Retinal pigment epithelial cell (primary cell): ENCODE data around the gene MEIKIN.

ENCODE experiments used
- DNase-seq: peaks from one replicate; pipeline ENCODE4 v3.0.0-alpha.2; 2010; ENCODE audit warnings: low read depth
- H3K4me3 ChIP-seq: 2 replicates; pipeline ENCODE4 v1.5.1; 2011; ENCODE audit warnings: mild to moderate bottlenecking, low read length, control low read depth, moderate library complexity
- CTCF ChIP-seq: conservative IDR thresholded peaks from 2 replicates; pipeline ENCODE4 v1.5.1; 2011; ENCODE audit warnings: low read depth, low read length, control low read depth, inconsistent platforms

MEIKIN gene

DNA sequence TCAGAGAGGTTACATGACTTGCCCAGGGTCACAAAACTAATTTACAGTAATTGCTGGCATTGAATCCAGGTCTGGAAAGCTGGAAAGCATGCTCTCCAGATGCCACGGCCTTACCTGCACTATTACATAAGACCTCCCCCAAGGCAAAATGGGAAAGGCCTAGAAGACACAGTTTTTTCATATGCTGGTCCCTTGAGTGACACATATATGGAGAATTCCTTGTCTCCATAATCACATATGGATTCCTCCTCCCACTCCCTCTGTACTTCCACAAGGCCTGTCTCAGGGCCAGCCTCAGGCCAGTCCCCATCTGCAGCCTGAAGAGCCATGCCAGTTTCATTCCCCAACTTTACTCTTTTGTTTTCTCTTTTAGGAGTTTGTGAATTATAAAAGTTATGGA lies 28.6 kb upstream of the MEIKIN start:
- no peak overlapping the region for H3K4me3 ChIP-seq
- no peak for TF ChIP-seq CTCF
- DNase-seq = no peak

GRCh38 chr5:131973089-131973712 lies 27.7 kb upstream of the MEIKIN start:
- no peak overlapping the region for H3K4me3 ChIP-seq
- no peak for TF ChIP-seq CTCF
- no peak for DNase-seq

- TF ChIP-seq CTCF = no peak
- no peak for DNase-seq
- no peak overlapping the region for H3K4me3 ChIP-seq
These were observed 23.0 kb upstream of the MEIKIN start for GRCh38 chr5:131968396-131968954.

DNA sequence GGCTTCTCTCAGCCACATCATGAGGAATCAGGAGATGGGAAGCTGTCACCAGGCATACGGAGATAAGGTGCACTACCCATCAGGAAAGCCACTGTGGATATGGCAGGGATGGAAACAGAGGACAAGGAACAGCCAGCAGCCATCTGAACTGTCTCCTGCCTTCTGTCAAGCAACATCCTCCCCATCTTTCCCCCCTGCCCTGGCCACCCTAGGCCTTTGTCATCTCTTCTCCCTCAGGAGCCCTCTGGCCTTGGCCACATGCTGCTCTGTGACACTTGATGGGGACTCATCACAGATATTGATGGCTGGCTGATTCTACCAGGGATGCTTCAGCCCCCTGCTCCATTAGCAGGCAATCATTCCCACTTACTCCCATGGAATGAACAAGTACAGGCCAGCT lies 21.1 kb upstream of the MEIKIN start:
- DNase-seq = no peak
- TF ChIP-seq CTCF = no peak
- H3K4me3 ChIP-seq = no peak overlapping the region

- no peak overlapping the region for H3K4me3 ChIP-seq
- DNase-seq = no peak
- no peak for TF ChIP-seq CTCF
These were observed 20.5 kb upstream of the MEIKIN start for GRCh38 chr5:131965826-131966415.

GRCh38 chr5:131959906-131960305 lies 14.4 kb upstream of the MEIKIN start:
- no peak for DNase-seq
- no peak for TF ChIP-seq CTCF
- H3K4me3 ChIP-seq = no peak overlapping the region

DNA sequence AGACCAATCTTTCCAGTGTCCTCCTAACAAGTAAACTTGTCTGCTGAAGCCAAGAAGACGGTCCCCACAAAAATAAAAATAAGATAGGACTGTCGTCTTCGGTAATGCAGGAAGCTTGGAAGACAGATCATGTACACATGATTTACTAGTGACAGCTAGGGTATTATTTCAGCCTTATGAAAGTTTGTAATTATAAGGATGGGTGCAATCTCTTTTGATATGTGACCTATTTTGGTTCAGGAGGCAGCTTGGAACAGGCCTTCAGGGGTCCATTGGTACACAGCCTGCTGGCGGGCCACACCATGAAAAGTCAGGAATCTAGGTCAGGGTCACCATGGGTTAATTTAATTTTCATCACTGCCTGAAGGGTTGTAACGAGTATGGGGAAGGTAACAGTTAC lies 13.7 kb upstream of the MEIKIN start:
- DNase-seq = no peak
- TF ChIP-seq CTCF = no peak
- H3K4me3 ChIP-seq = no peak overlapping the region
